ENCODE results near the gene MCTP2. TPM values are rescaled to one million over a fixed set of nuclear protein-coding genes. Genes with fewer than 3 reads are reported as not detected.
"Not testable (repeated sequence)": the region's sequence is repeated elsewhere in the genome, so short reads cannot be mapped to it uniquely, and the experiment has no call there.

The MCTP2 gene
- total and polyA plus RNA-seq, 9 donors: 0.33 to 1.7 (median 0.61) TPM

DNA sequence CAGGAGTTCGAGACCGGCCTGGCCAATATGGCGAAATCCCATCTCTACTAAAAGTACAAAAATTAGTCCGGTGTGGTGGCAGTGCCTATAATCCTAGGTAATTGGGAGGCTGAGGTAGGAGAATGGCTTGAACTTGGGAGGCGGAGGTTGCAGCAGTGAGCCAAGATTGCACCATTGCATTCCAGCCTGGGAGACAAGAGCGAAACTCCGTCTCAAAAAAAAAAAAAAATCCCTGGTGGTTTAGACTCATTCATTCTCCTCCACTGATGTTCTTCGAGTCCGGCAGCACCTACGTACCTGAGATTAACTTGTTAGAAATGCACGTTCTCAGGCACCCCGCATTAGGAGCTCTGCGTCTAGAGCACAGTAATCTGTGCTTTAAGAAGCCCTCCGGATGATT lies 3.7 kb downstream of the MCTP2 start:
- peaks cover 27% of the 10 kb centered on the region for H3K27me3 ChIP-seq (ENCODE audit: control insufficient read depth, insufficient read depth, low read length)
- no peaks in the 10 kb centered on the region for H3K36me3 ChIP-seq (ENCODE audit: control insufficient read depth, insufficient read depth, low read length)
- H3K9me3 ChIP-seq (replicated peaks; ENCODE audit: control insufficient read depth, low read depth, low read length): no peaks in the 10 kb centered on the region
- no peak overlapping the region for H3K27ac ChIP-seq (ENCODE audit: low read length)
- DNase-seq: no peak
- H3K4me3 ChIP-seq (ENCODE audit: low read length): no peak overlapping the region
- WGBS (ENCODE audit: insufficient coverage): 96% methylated on average over 8 of the region's 14 CpGs
- peaks cover 6% of the 10 kb centered on the region for H3K4me1 ChIP-seq (ENCODE audit: control insufficient read depth, insufficient read depth, low read length)

DNA sequence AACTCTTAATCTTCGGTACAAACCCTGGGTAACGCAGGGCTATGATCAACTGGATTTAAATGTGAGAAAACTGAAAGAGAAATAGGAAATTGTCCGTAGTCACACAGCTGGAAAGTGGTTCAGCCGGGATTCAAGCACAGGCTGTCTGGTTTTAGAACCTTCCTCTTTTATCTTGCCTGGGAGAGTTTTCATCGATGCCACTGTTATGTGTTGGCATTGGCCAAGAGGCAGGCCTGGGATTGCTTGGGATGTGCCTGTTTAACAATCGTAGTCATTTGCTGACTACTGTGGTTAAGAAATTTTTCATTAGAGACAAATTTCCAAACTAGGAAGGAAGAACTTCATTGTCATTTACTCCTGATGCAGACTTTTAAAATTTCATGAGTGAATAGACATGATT lies 4.3 kb downstream of the MCTP2 start:
- 90% methylated on average over 5 of the region's 6 CpGs for WGBS (ENCODE audit: insufficient coverage)

GRCh38 chr15:94236608-94237007 lies 5.2 kb downstream of the MCTP2 start:
- Histone ChIP-seq H3K27ac (ENCODE audit: low read length) (no peak overlapping the region), H3K36me3 (ENCODE audit: control insufficient read depth, insufficient read depth, low read length) (no peaks in the 10 kb centered on the region), H3K9me3 (replicated peaks; ENCODE audit: control insufficient read depth, low read depth, low read length) (no peaks in the 10 kb centered on the region), H3K4me3 (ENCODE audit: low read length) (no peak overlapping the region), H3K27me3 (ENCODE audit: control insufficient read depth, insufficient read depth, low read length) (peaks cover 14% of the 10 kb centered on the region), H3K4me1 (ENCODE audit: control insufficient read depth, insufficient read depth, low read length) (peaks cover 3% of the 10 kb centered on the region)
- WGBS (ENCODE audit: insufficient coverage): 93% methylated on average over 4 of the region's 4 CpGs
- no peak for DNase-seq

More for the DNA sequence above, 4.3 kb downstream of the MCTP2 start:
- DNase-seq: no peak
- Histone ChIP-seq H3K9me3 (replicated peaks; ENCODE audit: control insufficient read depth, low read depth, low read length) (no peaks in the 10 kb centered on the region), H3K4me1 (ENCODE audit: control insufficient read depth, insufficient read depth, low read length) (peaks cover 6% of the 10 kb centered on the region), H3K27me3 (ENCODE audit: control insufficient read depth, insufficient read depth, low read length) (peaks cover 24% of the 10 kb centered on the region), H3K27ac (ENCODE audit: low read length) (no peak overlapping the region), H3K4me3 (ENCODE audit: low read length) (no peak overlapping the region), H3K36me3 (ENCODE audit: control insufficient read depth, insufficient read depth, low read length) (no peaks in the 10 kb centered on the region)

DNA sequence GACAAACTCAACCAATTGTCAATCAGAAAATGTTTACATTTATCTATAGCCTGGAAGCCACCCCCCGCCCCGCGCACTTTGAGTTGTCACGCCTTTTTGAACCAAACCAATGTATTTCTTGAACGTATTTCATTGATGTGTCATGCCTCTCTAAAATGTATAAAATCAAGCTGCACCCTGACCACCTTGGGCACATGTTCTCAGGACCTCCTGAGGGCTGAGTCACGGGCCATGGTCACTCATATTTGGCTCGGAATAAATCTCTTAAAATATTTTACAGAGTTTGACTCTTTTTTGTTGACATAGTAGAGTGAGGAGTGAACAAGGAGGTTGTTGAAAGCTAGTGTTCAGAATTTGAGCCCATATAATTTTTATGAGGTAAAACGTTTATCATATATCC lies 6.5 kb downstream of the MCTP2 start:
- Histone ChIP-seq H3K27ac (ENCODE audit: low read length) (no peak overlapping the region), H3K36me3 (ENCODE audit: control insufficient read depth, insufficient read depth, low read length) (no peaks in the 10 kb centered on the region), H3K27me3 (ENCODE audit: control insufficient read depth, insufficient read depth, low read length) (peaks cover 3% of the 10 kb centered on the region), H3K4me3 (ENCODE audit: low read length) (no peak overlapping the region), H3K9me3 (replicated peaks; ENCODE audit: control insufficient read depth, low read depth, low read length) (no peaks in the 10 kb centered on the region), H3K4me1 (ENCODE audit: control insufficient read depth, insufficient read depth, low read length) (no peaks in the 10 kb centered on the region)
- no peak for DNase-seq
- 97% methylated on average over 5 of the region's 8 CpGs for WGBS (ENCODE audit: insufficient coverage)

- H3K36me3 ChIP-seq (ENCODE audit: control insufficient read depth, insufficient read depth, low read length): no peaks in the 10 kb centered on the region
- H3K27me3 ChIP-seq (ENCODE audit: control insufficient read depth, insufficient read depth, low read length): peaks cover 3% of the 10 kb centered on the region
- no peaks in the 10 kb centered on the region for H3K4me1 ChIP-seq (ENCODE audit: control insufficient read depth, insufficient read depth, low read length)
- no peak overlapping the region for H3K27ac ChIP-seq (ENCODE audit: low read length)
- WGBS (ENCODE audit: insufficient coverage): 81% methylated on average over 3 of the region's 4 CpGs
- no peak overlapping the region for H3K4me3 ChIP-seq (ENCODE audit: low read length)
- DNase-seq: no peak
- no peaks in the 10 kb centered on the region for H3K9me3 ChIP-seq (replicated peaks; ENCODE audit: control insufficient read depth, low read depth, low read length)
These were observed 7.3 kb downstream of the MCTP2 start for GRCh38 chr15:94238539-94239118.

DNA sequence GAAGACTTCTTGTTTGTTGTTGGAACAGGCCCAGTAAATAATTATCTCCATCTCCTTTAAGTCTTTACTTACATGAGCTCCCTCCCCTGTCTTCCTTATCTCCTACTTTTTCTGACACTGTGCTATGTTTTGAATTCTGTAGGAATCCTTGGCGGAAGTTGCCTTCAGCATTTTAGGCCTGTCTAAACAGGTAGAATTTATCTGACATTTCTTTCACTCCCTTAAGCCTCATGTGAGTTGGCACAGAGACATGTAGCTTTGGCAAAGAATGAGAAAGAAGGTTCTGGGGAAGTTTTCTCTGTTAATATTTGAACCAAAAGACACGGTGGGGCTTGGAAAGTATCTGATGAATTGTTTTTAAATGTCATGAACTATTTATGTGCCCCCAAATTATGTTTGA lies 8.1 kb downstream of the MCTP2 start:
- H3K27ac ChIP-seq (ENCODE audit: low read length): no peak overlapping the region
- H3K36me3 ChIP-seq (ENCODE audit: control insufficient read depth, insufficient read depth, low read length): no peaks in the 10 kb centered on the region
- H3K27me3 ChIP-seq (ENCODE audit: control insufficient read depth, insufficient read depth, low read length): no peaks in the 10 kb centered on the region
- DNase-seq: no peak
- WGBS (ENCODE audit: insufficient coverage): no CpG with 5 or more reads among the region's 2 CpGs
- no peaks in the 10 kb centered on the region for H3K4me1 ChIP-seq (ENCODE audit: control insufficient read depth, insufficient read depth, low read length)
- H3K4me3 ChIP-seq (ENCODE audit: low read length): no peak overlapping the region
- no peaks in the 10 kb centered on the region for H3K9me3 ChIP-seq (replicated peaks; ENCODE audit: control insufficient read depth, low read depth, low read length)

- no CpG with 5 or more reads among the region's 2 CpGs for WGBS (ENCODE audit: insufficient coverage)
- no peaks in the 10 kb centered on the region for H3K9me3 ChIP-seq (replicated peaks; ENCODE audit: control insufficient read depth, low read depth, low read length)
- H3K27ac ChIP-seq (ENCODE audit: low read length): no peak overlapping the region
- H3K27me3 ChIP-seq (ENCODE audit: control insufficient read depth, insufficient read depth, low read length): no peaks in the 10 kb centered on the region
- H3K4me1 ChIP-seq (ENCODE audit: control insufficient read depth, insufficient read depth, low read length): no peaks in the 10 kb centered on the region
- no peak for DNase-seq
- H3K4me3 ChIP-seq (ENCODE audit: low read length): no peak overlapping the region
- no peaks in the 10 kb centered on the region for H3K36me3 ChIP-seq (ENCODE audit: control insufficient read depth, insufficient read depth, low read length)
These were observed 9.1 kb downstream of the MCTP2 start for GRCh38 chr15:94240480-94240879.

GRCh38 chr15:94242257-94242656 lies 10.9 kb downstream of the MCTP2 start:
- H3K4me1 ChIP-seq (ENCODE audit: control insufficient read depth, insufficient read depth, low read length): no peaks in the 10 kb centered on the region
- H3K36me3 ChIP-seq (ENCODE audit: control insufficient read depth, insufficient read depth, low read length): no peaks in the 10 kb centered on the region
- DNase-seq: no peak
- H3K4me3 ChIP-seq (ENCODE audit: low read length): no peak overlapping the region
- no CpG with 5 or more reads among the region's 2 CpGs for WGBS (ENCODE audit: insufficient coverage)
- no peaks in the 10 kb centered on the region for H3K9me3 ChIP-seq (replicated peaks; ENCODE audit: control insufficient read depth, low read depth, low read length)
- H3K27me3 ChIP-seq (ENCODE audit: control insufficient read depth, insufficient read depth, low read length): no peaks in the 10 kb centered on the region
- H3K27ac ChIP-seq (ENCODE audit: low read length): no peak overlapping the region

DNA sequence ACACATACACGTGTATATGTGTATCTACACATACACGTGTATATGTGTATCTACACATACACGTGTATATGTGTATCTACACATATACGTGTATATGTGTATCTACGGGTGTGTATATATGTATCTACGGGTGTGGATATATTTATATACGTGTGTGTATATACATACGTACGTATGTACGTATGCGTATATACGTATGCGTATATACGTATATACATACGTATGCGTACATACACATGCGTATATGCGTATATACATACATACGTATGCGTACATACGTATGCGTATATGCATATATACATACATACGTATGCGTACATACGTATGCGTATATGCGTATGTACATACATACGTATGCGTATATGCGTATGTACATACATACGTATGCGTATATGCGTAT lies 11.6 kb downstream of the MCTP2 start:
- 98% methylated on average over 21 of the region's 33 CpGs for WGBS (ENCODE audit: insufficient coverage)

GRCh38 chr15:94243418-94243817 lies 12.1 kb downstream of the MCTP2 start:
- no peak overlapping the region for H3K27ac ChIP-seq (ENCODE audit: low read length)
- no peaks in the 10 kb centered on the region for H3K36me3 ChIP-seq (ENCODE audit: control insufficient read depth, insufficient read depth, low read length)
- no peaks in the 10 kb centered on the region for H3K9me3 ChIP-seq (replicated peaks; ENCODE audit: control insufficient read depth, low read depth, low read length)
- H3K4me1 ChIP-seq (ENCODE audit: control insufficient read depth, insufficient read depth, low read length): no peaks in the 10 kb centered on the region
- H3K27me3 ChIP-seq (ENCODE audit: control insufficient read depth, insufficient read depth, low read length): no peaks in the 10 kb centered on the region
- 100% methylated on average over 11 of the region's 24 CpGs for WGBS (ENCODE audit: insufficient coverage)
- no peak overlapping the region for H3K4me3 ChIP-seq (ENCODE audit: low read length)
- no peak for DNase-seq

More for the DNA sequence above, 11.6 kb downstream of the MCTP2 start:
- not testable (repeated sequence) for H3K4me3 ChIP-seq (ENCODE audit: low read length); H3K9me3 ChIP-seq (replicated peaks; ENCODE audit: control insufficient read depth, low read depth, low read length); H3K36me3 ChIP-seq (ENCODE audit: control insufficient read depth, insufficient read depth, low read length); DNase-seq; H3K27ac ChIP-seq (ENCODE audit: low read length); H3K4me1 ChIP-seq (ENCODE audit: control insufficient read depth, insufficient read depth, low read length); H3K27me3 ChIP-seq (ENCODE audit: control insufficient read depth, insufficient read depth, low read length)

- 43% methylated on average over 1 of the region's 4 CpGs for WGBS (ENCODE audit: insufficient coverage)
These were observed 14.7 kb downstream of the MCTP2 start for GRCh38 chr15:94246016-94246415.

More at GRCh38 chr15:94246016-94246415, 14.7 kb downstream of the MCTP2 start:
- no peaks in the 10 kb centered on the region for H3K27me3 ChIP-seq (ENCODE audit: control insufficient read depth, insufficient read depth, low read length)
- no peaks in the 10 kb centered on the region for H3K36me3 ChIP-seq (ENCODE audit: control insufficient read depth, insufficient read depth, low read length)
- no peak overlapping the region for H3K4me3 ChIP-seq (ENCODE audit: low read length)
- no peak overlapping the region for H3K27ac ChIP-seq (ENCODE audit: low read length)
- H3K9me3 ChIP-seq (replicated peaks; ENCODE audit: control insufficient read depth, low read depth, low read length): no peaks in the 10 kb centered on the region
- no peaks in the 10 kb centered on the region for H3K4me1 ChIP-seq (ENCODE audit: control insufficient read depth, insufficient read depth, low read length)
- no peak for DNase-seq

All from muscle of leg (tissue), 11 donors.